HepG2 (cell line): ENCODE results near the gene CFAP119. TPM values are rescaled to one million over a fixed set of nuclear protein-coding genes. Genes with fewer than 3 reads are reported as not detected.

Experiments used
- DZIP1 ChIP-seq: sonication (generic); formaldehyde crosslinking; IDR thresholded peaks from 2 replicates; pipeline ENCODE4 v1.5.0; 2020; ENCODE audit warnings: mild to moderate bottlenecking, missing genetic modification reagents
- EEA1 ChIP-seq: sonication (generic); formaldehyde crosslinking; IDR thresholded peaks from 2 replicates; pipeline ENCODE4 v1.5.1; 2020; ENCODE audit warnings: mild to moderate bottlenecking, missing genetic modification reagents, borderline replicate concordance
- ESRRA ChIP-seq: sonication (generic); formaldehyde crosslinking; IDR thresholded peaks from 2 replicates; pipeline ENCODE4 v1.5.1; 2020; ENCODE audit warnings: mild to moderate bottlenecking, low read depth, missing genetic modification reagents
- FOXA3 ChIP-seq: IDR thresholded peaks from 2 replicates; pipeline ENCODE4 v1.6.1; 2016; ENCODE audit warnings: missing genetic modification reagents, missing compliant biosample characterization
- GATAD2A ChIP-seq: IDR thresholded peaks from 2 replicates; pipeline ENCODE4 v1.6.1; 2016
- JDP2 ChIP-seq: sonication (generic); formaldehyde crosslinking; IDR thresholded peaks from 2 replicates; pipeline ENCODE4 v1.8.1; 2022; ENCODE audit warnings: missing genetic modification reagents, borderline replicate concordance
- KMT2A ChIP-seq: sonication (generic); formaldehyde crosslinking; IDR thresholded peaks from 2 replicates; pipeline ENCODE4 v1.4.0; 2020; ENCODE audit warnings: missing genetic modification reagents
- MBNL3 ChIP-seq: fragments of 250-450 bp; sonication (Bioruptor Pico); conservative IDR thresholded peaks from 2 replicates; pipeline ENCODE4 v1.8.0; 2022; ENCODE audit warnings: mild to moderate bottlenecking, inconsistent platforms
- MLXIP ChIP-seq: sonication (generic); formaldehyde crosslinking; IDR thresholded peaks from 2 replicates; pipeline ENCODE4 v1.9.0; 2021; ENCODE audit warnings: missing genetic modification reagents, borderline replicate concordance
- PITX1 ChIP-seq: sonication (generic); formaldehyde crosslinking; IDR thresholded peaks from 2 replicates; pipeline ENCODE4 v1.5.1; 2020; ENCODE audit warnings: mild to moderate bottlenecking, missing genetic modification reagents
- POLR2AphosphoS5 ChIP-seq: IDR thresholded peaks from 2 replicates; pipeline ENCODE4 v1.6.1; 2012; ENCODE audit warnings: low read depth, low read length
- REXO4 ChIP-seq: sonication (generic); formaldehyde crosslinking; IDR thresholded peaks from 2 replicates; pipeline ENCODE4 v1.8.0; 2022; ENCODE audit warnings: missing genetic modification reagents, mild to moderate bottlenecking, borderline replicate concordance
- SMYD3 ChIP-seq: sonication (generic); formaldehyde crosslinking; IDR thresholded peaks from 2 replicates; pipeline ENCODE4 v1.8.1; 2023; ENCODE audit warnings: mild to moderate bottlenecking, missing genetic modification reagents
- XBP1 ChIP-seq: sonication (generic); formaldehyde crosslinking; IDR thresholded peaks from 2 replicates; pipeline ENCODE4 v1.5.0; 2020; ENCODE audit warnings: missing genetic modification reagents
- ZC3H4 ChIP-seq: sonication (generic); formaldehyde crosslinking; IDR thresholded peaks from 2 replicates; pipeline ENCODE4 v1.4.0; 2020; ENCODE audit warnings: missing genetic modification reagents, borderline replicate concordance
- ZFP36 ChIP-seq: fragments of 150-350 bp; IDR thresholded peaks from 2 replicates; pipeline ENCODE4 v1.6.1; 2018; ENCODE audit warnings: borderline replicate concordance, low read length, low read depth; ENCODE audit not compliant: partially characterized antibody
- ZMYM3 ChIP-seq: sonication (generic); formaldehyde crosslinking; IDR thresholded peaks from 2 replicates; pipeline ENCODE4 v1.5.1; 2020; ENCODE audit warnings: mild to moderate bottlenecking, missing genetic modification reagents
- ZNF264 ChIP-seq: sonication (generic); formaldehyde crosslinking; IDR thresholded peaks from 2 replicates; pipeline ENCODE4 v1.4.0; 2020; ENCODE audit warnings: missing genetic modification reagents
- ZNF317 ChIP-seq: sonication (generic); formaldehyde crosslinking; IDR thresholded peaks from 2 replicates; pipeline ENCODE4 v1.5.0; 2020; ENCODE audit warnings: mild to moderate bottlenecking, missing genetic modification reagents
- ZNF367 ChIP-seq: sonication (generic); formaldehyde crosslinking; IDR thresholded peaks from 2 replicates; pipeline ENCODE4 v1.4.0; 2020; ENCODE audit warnings: missing genetic modification reagents, borderline replicate concordance
- ZNF446 ChIP-seq: sonication (generic); formaldehyde crosslinking; IDR thresholded peaks from 2 replicates; pipeline ENCODE4 v1.5.0; 2020; ENCODE audit warnings: mild to moderate bottlenecking, missing genetic modification reagents
- ZNF567 ChIP-seq: sonication (generic); formaldehyde crosslinking; IDR thresholded peaks from 2 replicates; pipeline ENCODE4 v1.8.1; 2023; ENCODE audit warnings: mild to moderate bottlenecking, missing genetic modification reagents, borderline replicate concordance
- ZNF703 ChIP-seq: sonication (generic); formaldehyde crosslinking; IDR thresholded peaks from 2 replicates; pipeline ENCODE4 v1.5.1; 2020; ENCODE audit warnings: missing genetic modification reagents, mild to moderate bottlenecking, moderate library complexity, borderline replicate concordance
- polyA plus RNA-seq, 8 experiments: library from polyadenylated mRNA; depleted of rRNA in 3 of 8; stranded (reverse) in 7 of 8; unstranded in 1 of 8; fragments of >200 nt; fragmentation: Illumina TruSeq in 4 of 8; extraction: Trizol in 4 of 8; gene quantifications; 2 replicates each; pipeline versions ENCODE4 v1.2.1 to v1.2.3, GENCODE V29; 2011 to 2016; ENCODE audit warnings: low read depth in 4 of 8, missing spikeins in 1 of 8, mixed read lengths in 1 of 8; ENCODE audit not compliant: insufficient read depth in 1 of 8
- total RNA-seq, 5 experiments: library from RNA; depleted of rRNA; stranded (reverse); fragments of >200 nt; fragmentation: Illumina TruSeq; extraction: Trizol; gene quantifications; 2 replicates each; pipeline ENCODE4 v1.2.3, GENCODE V29; 2016; ENCODE audit warnings: low read depth in 1 of 5
- TF ChIP-seq, protein P1 (sequence below), 2 experiments: IDR thresholded peaks; 2 replicates each; pipeline ENCODE4 v1.6.1; 2011 to 2012; ENCODE audit warnings: low read length in 2 of 2, borderline replicate concordance in 1 of 2, low read depth in 1 of 2, mild to moderate bottlenecking in 1 of 2, moderate library complexity in 1 of 2

Gene CFAP119
- total and polyA plus RNA-seq, 2 of the 13 experiments (the other 11 are each of a cell fraction or from before 2014, with no cell fraction given), result 6.4 TPM

DNA sequence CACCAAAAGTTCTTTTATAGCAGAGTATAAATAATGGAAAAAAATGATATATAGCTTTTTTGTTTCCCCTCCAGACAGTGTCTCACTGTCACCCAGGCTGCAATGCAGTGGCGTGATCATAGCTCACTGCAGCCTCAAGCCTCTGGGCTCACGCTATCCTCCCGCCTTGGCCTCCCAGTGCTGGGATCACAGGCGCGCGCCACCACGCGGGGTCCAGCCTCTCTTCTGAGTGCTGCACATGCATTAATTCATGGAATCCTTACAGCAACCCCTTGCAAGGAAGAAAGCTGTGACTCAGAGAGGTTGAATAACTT, 43.2 kb upstream of the CFAP119 start (continued):
- no peak for TF ChIP-seq DZIP1
- TF ChIP-seq POLR2AphosphoS5, result no peak
- TF ChIP-seq ESRRA (CRISPR knock-in tag), result no peak
- TF ChIP-seq XBP1 (CRISPR knock-in tag), result 0 out of 2 replicates have a peak, but pooled peaks have one; percentile 5
- TF ChIP-seq REXO4 (CRISPR knock-in tag), result no peak
- no peak for TF ChIP-seq GATAD2A (CRISPR knock-in tag)
- no peak for TF ChIP-seq EEA1 (CRISPR knock-in tag)
- TF ChIP-seq ZNF367, result no peak; the same call in 1 of the 2 replicates
- no peak for TF ChIP-seq MLXIP (CRISPR knock-in tag)
- TF ChIP-seq, protein P1, sequence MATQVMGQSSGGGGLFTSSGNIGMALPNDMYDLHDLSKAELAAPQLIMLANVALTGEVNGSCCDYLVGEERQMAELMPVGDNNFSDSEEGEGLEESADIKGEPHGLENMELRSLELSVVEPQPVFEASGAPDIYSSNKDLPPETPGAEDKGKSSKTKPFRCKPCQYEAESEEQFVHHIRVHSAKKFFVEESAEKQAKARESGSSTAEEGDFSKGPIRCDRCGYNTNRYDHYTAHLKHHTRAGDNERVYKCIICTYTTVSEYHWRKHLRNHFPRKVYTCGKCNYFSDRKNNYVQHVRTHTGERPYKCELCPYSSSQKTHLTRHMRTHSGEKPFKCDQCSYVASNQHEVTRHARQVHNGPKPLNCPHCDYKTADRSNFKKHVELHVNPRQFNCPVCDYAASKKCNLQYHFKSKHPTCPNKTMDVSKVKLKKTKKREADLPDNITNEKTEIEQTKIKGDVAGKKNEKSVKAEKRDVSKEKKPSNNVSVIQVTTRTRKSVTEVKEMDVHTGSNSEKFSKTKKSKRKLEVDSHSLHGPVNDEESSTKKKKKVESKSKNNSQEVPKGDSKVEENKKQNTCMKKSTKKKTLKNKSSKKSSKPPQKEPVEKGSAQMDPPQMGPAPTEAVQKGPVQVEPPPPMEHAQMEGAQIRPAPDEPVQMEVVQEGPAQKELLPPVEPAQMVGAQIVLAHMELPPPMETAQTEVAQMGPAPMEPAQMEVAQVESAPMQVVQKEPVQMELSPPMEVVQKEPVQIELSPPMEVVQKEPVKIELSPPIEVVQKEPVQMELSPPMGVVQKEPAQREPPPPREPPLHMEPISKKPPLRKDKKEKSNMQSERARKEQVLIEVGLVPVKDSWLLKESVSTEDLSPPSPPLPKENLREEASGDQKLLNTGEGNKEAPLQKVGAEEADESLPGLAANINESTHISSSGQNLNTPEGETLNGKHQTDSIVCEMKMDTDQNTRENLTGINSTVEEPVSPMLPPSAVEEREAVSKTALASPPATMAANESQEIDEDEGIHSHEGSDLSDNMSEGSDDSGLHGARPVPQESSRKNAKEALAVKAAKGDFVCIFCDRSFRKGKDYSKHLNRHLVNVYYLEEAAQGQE (IDR thresholded peaks at IDR 0.05; ENCODE audit: borderline replicate concordance in 1 of 2, low read depth in 1 of 2, low read length in 2 of 2), result no peak
- no peak for TF ChIP-seq ZNF703 (CRISPR knock-in tag)
- TF ChIP-seq ZNF317 (CRISPR knock-in tag), result no peak
- no peak for TF ChIP-seq PITX1 (CRISPR knock-in tag)
- TF ChIP-seq FOXA3 (CRISPR knock-in tag), result no peak
- TF ChIP-seq ZNF446, result no peak
- no peak for TF ChIP-seq KMT2A (CRISPR knock-in tag)
- no peak for TF ChIP-seq ZNF567 (CRISPR knock-in tag)
- no peak for TF ChIP-seq ZNF264 (CRISPR knock-in tag)
- TF ChIP-seq ZFP36, result no peak
- TF ChIP-seq MBNL3 (CRISPR knock-in tag), result no peak
- no peak for TF ChIP-seq ZC3H4
- TF ChIP-seq ZMYM3 (CRISPR knock-in tag), result no peak
- no peak for TF ChIP-seq SMYD3 (CRISPR knock-in tag)
- 0 out of 2 replicates have a peak, but pooled peaks have one; percentile 0 for TF ChIP-seq JDP2 (CRISPR knock-in tag)
